PC-9 (cell line): ENCODE data around the gene PGAP3. TPM values are rescaled to one million over a fixed set of nuclear protein-coding genes. Genes with fewer than 3 reads are reported as not detected.
"Not testable (repeated sequence)": the region's sequence is repeated elsewhere in the genome, so short reads cannot be mapped to it uniquely, and the experiment has no call there.

ENCODE experiments used
- BruUV-seq: library from RNA; stranded (reverse); fragments of 400-500 nt; replicated peaks from 2 replicates; lab custom pipeline; 2021; lab: Mats Ljungman, UMichigan
- CTCF ChIA-PET: fragments of 300-600 bp; sonication (Branson Sonifier 250); formaldehyde crosslinking; loops from one replicate; lab custom pipeline; 2022; ENCODE audit warnings: antibody characterized with exemption; lab: Charles Lee
- POLR2A ChIA-PET: fragments of 300-600 bp; sonication (Branson Sonifier 250); formaldehyde crosslinking; loops from one replicate; lab custom pipeline; 2022; ENCODE audit warnings: antibody characterized with exemption; ENCODE audit not compliant: unreplicated experiment; lab: Charles Lee
- DNase-seq, 2 experiments: peaks; one replicate each; pipeline versions ENCODE4 v3.0.0 to v3.0.0-alpha.2; 2015 to 2022; ENCODE audit warnings: mixed read lengths in 1 of 2
- H2AFZ ChIP-seq: fragments of 200-600 bp; sonication (generic); 2 replicates; pipeline ENCODE4 v1.8.1; 2017; ENCODE audit warnings: antibody characterized with exemption
- H3F3A ChIP-seq: fragments of 200-600 bp; sonication (generic); 2 replicates; pipeline ENCODE4 v1.8.1; 2017; ENCODE audit warnings: antibody characterized with exemption, mild to moderate bottlenecking, low read depth; ENCODE audit not compliant: insufficient read depth
- H3K27ac ChIP-seq: fragments of 200-600 bp; sonication (generic); 2 replicates; pipeline ENCODE4 v1.6.1; 2016; ENCODE audit warnings: mixed run types
- H3K27me3 ChIP-seq: fragments of 200-600 bp; sonication (generic); 2 replicates; pipeline ENCODE4 v1.6.1; 2016; ENCODE audit warnings: low read depth, mixed run types; ENCODE audit not compliant: insufficient read depth
- H3K36me3 ChIP-seq: fragments of 200-600 bp; sonication (generic); 2 replicates; pipeline ENCODE4 v1.6.1; 2016; ENCODE audit warnings: low read depth, mixed run types
- H3K4me1 ChIP-seq: fragments of 200-600 bp; sonication (generic); replicated peaks from 2 replicates; pipeline ENCODE4 v1.6.1; 2016; ENCODE audit warnings: mixed run types; ENCODE audit not compliant: insufficient read depth
- H3K4me2 ChIP-seq: fragments of 200-600 bp; sonication (generic); 2 replicates; pipeline ENCODE4 v1.6.1; 2017; ENCODE audit warnings: mixed run types
- H3K4me3 ChIP-seq: fragments of 200-600 bp; sonication (generic); 2 replicates; pipeline ENCODE4 v1.6.1; 2016; ENCODE audit warnings: mixed run types
- H3K79me2 ChIP-seq: fragments of 200-600 bp; sonication (generic); 2 replicates; pipeline ENCODE4 v1.6.1; 2017; ENCODE audit warnings: low read depth, mixed run types
- H3K9me2 ChIP-seq: fragments of 200-600 bp; sonication (generic); 2 replicates; pipeline ENCODE4 v1.8.1; 2017; ENCODE audit warnings: mild to moderate bottlenecking; ENCODE audit not compliant: insufficient read depth
- H3K9me3 ChIP-seq: fragments of 200-600 bp; sonication (generic); 2 replicates; pipeline ENCODE4 v1.8.1; 2016; ENCODE audit warnings: low read depth; ENCODE audit not compliant: insufficient read depth
- H4K20me1 ChIP-seq: fragments of 200-600 bp; sonication (generic); 2 replicates; pipeline ENCODE4 v1.8.1; 2017; ENCODE audit not compliant: insufficient read depth
- EZH2 ChIP-seq: fragments of 200-600 bp; sonication (generic); IDR thresholded peaks from 2 replicates; pipeline ENCODE4 v1.8.0; 2017; ENCODE audit warnings: antibody characterized with exemption, low read depth
- intact Hi-C: fragments of 100-400 bp; cut with micrococcal nuclease; formaldehyde crosslinking; loops from one replicate; pipeline ENCODE4 v1.10.0; 2022; ENCODE audit not compliant: unreplicated experiment
- total RNA-seq: library from RNA; stranded (reverse); gene quantifications from 2 replicates; pipeline ENCODE4 v1.2.3, GENCODE V29; 2021
- TF ChIP-seq, protein P1 (sequence below): fragments of 200-600 bp; sonication (generic); conservative IDR thresholded peaks from 2 replicates; pipeline ENCODE4 v1.6.1; 2017; ENCODE audit warnings: mixed run types, antibody characterized with exemption, mild to moderate bottlenecking, moderate library complexity

PGAP3 gene
- total RNA-seq, 1 experiment from 2014 or later = 15.0 TPM

DNA sequence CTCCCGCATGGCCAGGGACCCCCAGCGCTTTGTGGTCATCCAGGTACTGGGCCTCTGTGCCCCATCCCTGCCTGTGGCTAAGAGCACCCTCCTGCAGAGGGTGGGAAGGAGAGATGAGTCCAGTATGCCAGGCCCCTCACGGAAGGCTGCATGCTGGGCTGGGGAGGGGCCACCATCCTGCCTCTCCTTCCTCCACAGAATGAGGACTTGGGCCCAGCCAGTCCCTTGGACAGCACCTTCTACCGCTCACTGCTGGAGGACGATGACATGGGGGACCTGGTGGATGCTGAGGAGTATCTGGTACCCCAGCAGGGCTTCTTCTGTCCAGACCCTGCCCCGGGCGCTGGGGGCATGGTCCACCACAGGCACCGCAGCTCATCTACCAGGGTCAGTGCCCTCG is 38.8 kb upstream of the PGAP3 start:
- H3K4me3 ChIP-seq = no peak overlapping the region
- no peaks in the 10 kb centered on the region for H3K9me2 ChIP-seq
- H3K4me2 ChIP-seq = no peak overlapping the region
- no peak overlapping the region for H3K27ac ChIP-seq
- intact Hi-C loops = no loop called here
- H3F3A ChIP-seq = peaks cover 33% of the 10 kb centered on the region; the same call in 1 of the 2 replicates
- TF ChIP-seq, protein P1, sequence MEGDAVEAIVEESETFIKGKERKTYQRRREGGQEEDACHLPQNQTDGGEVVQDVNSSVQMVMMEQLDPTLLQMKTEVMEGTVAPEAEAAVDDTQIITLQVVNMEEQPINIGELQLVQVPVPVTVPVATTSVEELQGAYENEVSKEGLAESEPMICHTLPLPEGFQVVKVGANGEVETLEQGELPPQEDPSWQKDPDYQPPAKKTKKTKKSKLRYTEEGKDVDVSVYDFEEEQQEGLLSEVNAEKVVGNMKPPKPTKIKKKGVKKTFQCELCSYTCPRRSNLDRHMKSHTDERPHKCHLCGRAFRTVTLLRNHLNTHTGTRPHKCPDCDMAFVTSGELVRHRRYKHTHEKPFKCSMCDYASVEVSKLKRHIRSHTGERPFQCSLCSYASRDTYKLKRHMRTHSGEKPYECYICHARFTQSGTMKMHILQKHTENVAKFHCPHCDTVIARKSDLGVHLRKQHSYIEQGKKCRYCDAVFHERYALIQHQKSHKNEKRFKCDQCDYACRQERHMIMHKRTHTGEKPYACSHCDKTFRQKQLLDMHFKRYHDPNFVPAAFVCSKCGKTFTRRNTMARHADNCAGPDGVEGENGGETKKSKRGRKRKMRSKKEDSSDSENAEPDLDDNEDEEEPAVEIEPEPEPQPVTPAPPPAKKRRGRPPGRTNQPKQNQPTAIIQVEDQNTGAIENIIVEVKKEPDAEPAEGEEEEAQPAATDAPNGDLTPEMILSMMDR = no peak
- no peak for TF ChIP-seq EZH2
- peaks cover 16% of the 10 kb centered on the region for H3K4me1 ChIP-seq
- no peak overlapping the region for H2AFZ ChIP-seq
- no peaks in the 10 kb centered on the region for H3K9me3 ChIP-seq
- no peaks in the 10 kb centered on the region for H3K27me3 ChIP-seq
- CTCF ChIA-PET = no interaction called here
- no peaks in the 10 kb centered on the region for H3K36me3 ChIP-seq
- no peak for DNase-seq
- BruUV-seq = no TSS peak
- no peaks in the 10 kb centered on the region for H4K20me1 ChIP-seq
- peaks cover 10% of the 10 kb centered on the region; the same call in 1 of the 2 replicates for H3K79me2 ChIP-seq
- POLR2A ChIA-PET = no interaction called here

DNA sequence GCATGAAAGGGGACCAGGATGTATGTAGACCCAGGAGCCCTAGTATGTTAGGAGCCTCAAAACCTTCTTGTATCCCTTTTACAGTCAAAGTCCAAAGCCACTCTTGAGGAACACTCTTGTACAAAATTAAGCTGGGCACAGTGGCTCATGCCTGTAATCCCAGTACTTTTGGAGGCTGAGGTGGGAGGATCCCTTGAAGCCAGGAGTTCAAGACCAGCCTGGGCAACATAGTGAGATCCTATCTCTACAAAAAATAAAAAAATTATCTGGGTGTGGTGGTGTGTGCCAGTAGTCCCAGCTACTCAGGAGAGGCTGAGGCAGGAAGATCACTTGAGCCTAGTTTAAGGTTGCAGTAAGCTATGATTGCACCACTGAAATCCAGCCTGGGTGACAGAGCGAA is 38.1 kb upstream of the PGAP3 start:
- DNase-seq, CTCF ChIA-PET, H3K27me3 ChIP-seq, intact Hi-C loops, H3K4me3 ChIP-seq, H3K9me3 ChIP-seq, H3K36me3 ChIP-seq, H3K27ac ChIP-seq, H2AFZ ChIP-seq, H3K4me2 ChIP-seq, H3K79me2 ChIP-seq, H4K20me1 ChIP-seq, BruUV-seq, H3K9me2 ChIP-seq: not testable (repeated sequence)
- Histone ChIP-seq H3K4me1 (peaks cover 10% of the 10 kb centered on the region), H3F3A (peaks cover 26% of the 10 kb centered on the region; the same call in 1 of the 2 replicates)
- POLR2A ChIA-PET = interaction anchor here (0.7 kb wide), 1 partner anchor 181 kb away, joined by 3 read pairs; no protein-coding TSS in a partner anchor

DNA sequence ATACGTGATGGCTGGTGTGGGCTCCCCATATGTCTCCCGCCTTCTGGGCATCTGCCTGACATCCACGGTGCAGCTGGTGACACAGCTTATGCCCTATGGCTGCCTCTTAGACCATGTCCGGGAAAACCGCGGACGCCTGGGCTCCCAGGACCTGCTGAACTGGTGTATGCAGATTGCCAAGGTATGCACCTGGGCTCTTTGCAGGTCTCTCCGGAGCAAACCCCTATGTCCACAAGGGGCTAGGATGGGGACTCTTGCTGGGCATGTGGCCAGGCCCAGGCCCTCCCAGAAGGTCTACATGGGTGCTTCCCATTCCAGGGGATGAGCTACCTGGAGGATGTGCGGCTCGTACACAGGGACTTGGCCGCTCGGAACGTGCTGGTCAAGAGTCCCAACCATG is 36.9 kb upstream of the PGAP3 start:
- no TSS peak for BruUV-seq
- ChIA-PET CTCF (no interaction called here), POLR2A (no interaction called here)
- Histone ChIP-seq H3K4me1 (peaks cover 6% of the 10 kb centered on the region), H3F3A (peaks cover 25% of the 10 kb centered on the region; the same call in 1 of the 2 replicates), H4K20me1 (no peaks in the 10 kb centered on the region), H3K9me2 (no peaks in the 10 kb centered on the region), H2AFZ (no peak overlapping the region), H3K79me2 (peaks cover 7% of the 10 kb centered on the region; the same call in 1 of the 2 replicates), H3K4me3 (no peak overlapping the region), H3K27ac (no peak overlapping the region), H3K4me2 (no peak overlapping the region), H3K36me3 (no peaks in the 10 kb centered on the region), H3K27me3 (no peaks in the 10 kb centered on the region), H3K9me3 (no peaks in the 10 kb centered on the region)
- TF ChIP-seq, protein P1 = no peak
- no peak for TF ChIP-seq EZH2
- intact Hi-C loops = no loop called here
- no peak for DNase-seq
